Cortex of kidney (tissue), 1 donor: Measurements from ENCODE around the gene BRMS1L.
"Not testable (repeated sequence)": the region's sequence is repeated elsewhere in the genome, so short reads cannot be mapped to it uniquely, and the experiment has no call there.

ENCODE experiments used
- DNase-seq: peaks from one replicate; lab custom pipeline; 2025; lab: John Stamatoyannopoulos, UW

The BRMS1L gene, protein sequence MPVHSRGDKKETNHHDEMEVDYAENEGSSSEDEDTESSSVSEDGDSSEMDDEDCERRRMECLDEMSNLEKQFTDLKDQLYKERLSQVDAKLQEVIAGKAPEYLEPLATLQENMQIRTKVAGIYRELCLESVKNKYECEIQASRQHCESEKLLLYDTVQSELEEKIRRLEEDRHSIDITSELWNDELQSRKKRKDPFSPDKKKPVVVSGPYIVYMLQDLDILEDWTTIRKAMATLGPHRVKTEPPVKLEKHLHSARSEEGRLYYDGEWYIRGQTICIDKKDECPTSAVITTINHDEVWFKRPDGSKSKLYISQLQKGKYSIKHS

DNA sequence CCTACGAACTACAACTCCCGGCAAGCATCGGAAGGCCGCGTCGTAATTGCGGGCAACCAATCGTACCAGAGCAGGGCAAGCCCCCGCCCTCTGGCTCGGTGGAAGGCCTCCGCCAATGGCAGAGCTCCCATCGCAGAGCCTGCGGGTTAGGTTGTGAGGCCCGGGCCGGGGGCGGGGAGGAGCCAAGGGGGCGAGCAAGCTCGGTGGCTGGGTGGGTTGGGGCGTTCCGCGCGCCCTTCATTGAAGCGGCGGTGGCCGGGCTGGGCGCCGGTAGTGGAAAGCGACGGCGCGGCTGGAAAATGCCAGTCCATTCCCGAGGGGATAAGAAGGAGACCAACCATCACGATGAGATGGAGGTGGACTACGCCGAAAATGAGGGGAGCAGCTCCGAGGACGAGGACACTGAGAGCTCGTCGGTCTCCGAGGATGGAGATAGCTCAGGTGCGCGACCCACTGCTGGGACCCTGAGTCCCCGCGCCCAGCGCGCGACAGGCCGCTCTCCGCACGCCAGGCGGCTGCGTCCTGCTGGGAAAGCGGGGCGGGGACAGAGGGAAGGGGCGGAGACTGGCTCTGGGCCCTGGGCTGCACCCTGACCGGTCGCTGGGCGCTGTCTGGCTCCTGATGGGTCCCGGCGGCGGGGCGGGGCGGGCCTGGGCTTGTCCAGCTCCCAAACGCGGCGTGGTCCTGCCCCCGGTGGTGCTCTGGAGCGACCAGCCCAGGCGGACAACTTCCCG lies at the start of gene BRMS1L:
TSS of gene BRMS1L (plus strand) at position 121 of the 734 bp plus-strand sequence. CDS start at position 300, 179 bp downstream.
- DNase-seq = peak; percentile 26

DNA sequence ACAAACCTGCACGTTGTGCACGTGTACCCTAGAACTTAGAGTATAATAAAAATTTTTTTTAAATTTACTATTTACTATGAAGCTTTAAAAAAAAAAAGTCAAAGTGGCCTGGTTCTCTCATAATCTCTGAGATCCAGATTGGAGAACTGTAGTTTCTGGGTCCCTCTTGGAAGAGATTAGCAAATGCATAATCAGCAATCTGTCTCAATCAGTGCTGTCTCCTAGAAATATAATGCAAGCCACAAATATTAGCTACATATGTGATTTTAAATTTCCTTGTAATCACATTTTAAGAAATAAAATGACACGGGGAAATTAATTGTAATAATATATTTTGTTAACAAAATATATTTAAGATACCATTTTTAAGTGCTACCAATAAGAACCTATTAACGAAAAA lies 49.3 kb upstream of the BRMS1L start:
- no peak for DNase-seq

DNA sequence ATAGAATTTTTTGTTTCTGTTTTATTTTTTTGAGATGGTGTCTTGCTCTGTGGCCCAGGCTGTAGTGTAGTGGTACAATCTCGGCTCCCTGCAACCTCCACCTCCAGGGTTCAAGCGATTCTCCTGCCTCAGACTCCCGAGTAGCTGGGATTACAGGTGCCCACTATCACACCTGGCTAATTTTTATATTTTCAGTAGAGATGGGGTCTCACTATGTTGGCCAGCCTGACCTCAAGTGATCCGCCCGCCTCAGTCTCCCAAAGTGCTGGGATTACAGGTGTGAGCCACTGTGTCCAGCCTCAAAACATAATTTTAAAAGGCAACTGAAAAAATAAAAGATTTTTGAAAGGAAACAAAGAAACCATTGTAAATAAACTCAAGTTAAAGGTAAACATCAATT lies 48.6 kb upstream of the BRMS1L start:
- DNase-seq = not testable (repeated sequence)

DNA sequence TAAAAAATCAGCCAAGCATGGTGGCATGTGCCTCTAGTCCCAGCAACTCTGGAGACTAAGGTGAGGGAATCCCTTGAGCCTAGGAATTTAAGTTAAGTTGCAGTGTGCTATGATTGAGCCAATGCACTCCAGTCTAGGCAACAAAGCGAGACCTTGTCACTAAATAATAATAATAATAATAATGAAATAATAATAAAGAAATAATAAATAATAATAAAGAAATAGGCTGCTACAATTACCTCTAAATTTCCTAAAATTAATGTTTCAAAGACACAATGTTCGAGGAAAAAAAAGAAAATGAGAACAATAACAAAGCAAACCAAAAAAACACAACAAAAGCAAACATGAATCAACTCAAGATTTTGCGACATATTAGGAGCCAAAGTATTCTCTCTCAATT lies 46.8 kb upstream of the BRMS1L start:
- no peak for DNase-seq

DNA sequence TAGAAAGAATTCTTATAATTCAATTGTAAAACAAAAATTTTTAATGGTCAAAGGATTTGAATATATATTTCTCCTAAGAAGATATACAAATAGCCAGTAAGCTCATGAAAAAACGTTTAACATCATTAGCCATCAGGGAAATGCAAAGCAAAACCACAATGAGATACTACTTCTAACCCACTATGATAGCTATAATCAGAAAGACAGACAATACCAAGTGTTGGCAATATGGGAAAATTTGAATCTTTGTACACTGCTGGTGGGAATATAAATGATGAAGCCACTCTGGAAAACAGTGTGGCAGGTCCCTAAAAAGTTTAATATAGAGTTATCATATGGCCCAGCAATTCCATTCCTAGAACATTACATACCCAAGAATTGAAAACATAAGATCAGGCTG lies 42.4 kb upstream of the BRMS1L start:
- no peak for DNase-seq

DNA sequence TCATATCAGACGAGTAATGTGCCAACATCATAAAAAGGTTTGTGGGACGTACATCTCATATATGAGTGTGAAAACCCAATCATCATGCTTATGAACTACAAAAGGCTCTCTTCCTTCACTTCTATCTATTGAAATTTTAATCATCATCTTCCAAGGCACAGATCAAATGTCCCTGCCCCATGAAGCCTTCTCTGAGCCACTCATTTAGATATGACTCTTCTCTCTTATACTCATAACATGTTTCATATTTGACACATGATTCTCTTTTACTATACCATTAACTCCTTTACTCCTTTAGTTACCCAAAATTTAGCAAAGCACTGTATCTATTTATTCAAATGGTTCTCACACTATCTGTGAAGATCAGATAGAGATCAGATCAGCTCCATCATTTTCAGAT lies 39.3 kb upstream of the BRMS1L start:
- DNase-seq = no peak

DNA sequence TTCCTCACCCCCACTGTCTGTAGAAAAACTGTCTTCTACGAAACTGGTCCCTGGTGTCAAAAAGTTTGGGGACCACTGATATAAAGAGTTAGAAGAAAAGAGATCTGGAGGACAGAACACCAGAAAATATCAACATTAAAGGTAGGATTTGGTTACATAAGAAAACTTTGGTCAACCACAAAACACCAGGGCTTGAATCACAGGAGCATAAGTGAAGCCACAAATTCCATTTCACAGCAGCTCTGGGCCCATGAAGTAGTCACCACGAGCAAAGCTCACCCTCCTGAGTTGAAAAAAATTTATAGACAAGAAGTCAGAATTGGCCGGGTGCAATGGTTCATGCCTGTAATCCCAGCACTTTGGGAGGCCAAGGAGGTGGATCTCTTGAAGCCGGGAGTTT lies 36.5 kb upstream of the BRMS1L start:
- DNase-seq = no peak

DNA sequence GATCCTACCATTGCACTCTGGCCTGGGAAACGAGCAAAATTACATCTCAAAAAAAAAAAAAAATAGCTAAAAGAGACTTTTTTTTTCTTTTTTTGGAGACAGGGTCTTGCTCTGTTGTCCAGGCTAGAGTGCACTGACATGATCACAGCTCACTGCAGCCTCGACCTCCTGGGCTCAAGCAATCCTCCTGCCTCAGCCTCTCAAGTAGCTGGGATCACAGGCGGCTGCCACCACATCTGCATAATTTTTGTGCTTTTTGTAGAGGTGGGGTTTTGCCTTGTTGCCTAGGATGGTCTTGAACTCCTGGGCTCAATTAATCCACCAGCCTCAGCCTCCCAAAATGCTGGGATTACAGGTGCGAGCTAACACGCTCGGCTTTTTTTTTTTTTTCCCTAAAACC lies 28.3 kb upstream of the BRMS1L start:
- DNase-seq = no peak

DNA sequence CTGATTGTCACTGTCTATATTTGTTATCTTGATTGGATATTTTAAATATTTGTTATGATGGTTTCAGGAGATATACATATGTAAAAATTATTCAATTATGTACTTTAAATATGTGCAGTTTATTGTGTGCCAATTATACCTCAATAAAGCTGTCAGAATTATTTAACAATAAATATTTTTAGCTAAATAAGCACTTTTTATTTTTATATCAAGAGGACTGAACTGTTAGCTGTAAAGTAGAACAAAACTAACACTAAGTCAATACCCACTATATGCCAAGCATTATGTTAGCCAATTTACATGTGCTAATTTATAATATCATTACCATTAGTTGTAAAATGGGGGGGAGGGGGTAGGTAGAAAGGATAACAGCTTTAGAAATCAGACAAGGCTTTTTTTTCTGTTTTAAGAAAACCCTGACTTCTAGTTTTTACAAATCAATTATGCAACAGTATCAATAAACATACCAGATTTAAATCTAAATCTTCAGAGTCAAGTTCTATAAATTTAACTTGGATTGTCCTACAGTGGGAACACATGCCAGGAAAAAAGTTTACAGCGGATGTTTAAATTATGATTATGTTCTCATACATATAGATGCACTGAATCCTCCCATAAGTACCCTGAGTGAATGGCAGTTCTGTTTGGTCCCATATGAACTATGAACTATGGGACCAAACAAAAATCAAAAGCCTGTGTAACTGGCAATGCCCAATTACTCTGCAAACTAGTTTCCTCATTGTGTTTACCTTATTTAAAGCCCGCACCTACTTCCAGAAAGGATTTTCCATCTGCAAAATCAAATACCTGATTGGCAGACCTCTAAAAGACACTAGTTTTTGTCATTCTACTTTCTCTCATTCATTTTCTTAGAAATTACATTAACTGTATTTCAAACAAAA lies 19.9 kb upstream of the BRMS1L start:
- DNase-seq = no peak

DNA sequence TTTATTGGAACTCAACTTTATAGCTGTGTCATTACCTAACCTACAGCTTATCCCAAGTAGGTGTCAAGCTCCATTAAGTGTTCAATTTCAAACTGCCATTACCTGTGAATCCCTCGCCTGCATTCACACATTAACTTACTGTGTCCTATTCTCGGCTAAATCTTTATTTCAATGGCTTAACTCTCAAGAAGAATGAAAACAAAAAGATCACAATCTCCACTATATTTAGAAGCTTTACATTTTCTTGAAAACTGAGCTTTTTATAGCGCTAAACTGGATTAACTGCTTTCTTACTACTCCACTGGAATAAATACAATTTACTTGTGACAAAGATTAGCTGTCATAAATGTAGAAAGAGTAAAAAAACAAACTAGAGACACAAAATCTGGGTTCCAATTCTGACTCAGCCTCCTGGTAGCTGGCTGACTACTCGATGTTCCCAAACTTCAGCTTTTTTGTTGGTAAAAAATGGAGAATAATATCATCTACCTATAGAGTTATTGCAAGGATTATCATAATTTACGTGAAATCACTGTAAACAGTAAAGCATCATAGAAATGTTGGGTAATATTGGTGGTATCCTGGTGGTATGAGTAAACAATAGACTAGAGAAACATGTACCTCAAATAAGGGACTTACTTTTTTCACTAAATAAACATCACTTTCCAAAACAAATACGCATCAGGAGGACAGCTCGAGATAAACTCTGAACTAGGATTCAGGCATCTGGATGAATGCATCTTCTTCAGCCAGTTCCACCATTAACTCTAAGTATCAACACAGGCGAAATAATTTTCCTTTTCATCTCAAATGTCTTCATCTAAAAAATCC lies 18.8 kb upstream of the BRMS1L start:
- DNase-seq = no peak

DNA sequence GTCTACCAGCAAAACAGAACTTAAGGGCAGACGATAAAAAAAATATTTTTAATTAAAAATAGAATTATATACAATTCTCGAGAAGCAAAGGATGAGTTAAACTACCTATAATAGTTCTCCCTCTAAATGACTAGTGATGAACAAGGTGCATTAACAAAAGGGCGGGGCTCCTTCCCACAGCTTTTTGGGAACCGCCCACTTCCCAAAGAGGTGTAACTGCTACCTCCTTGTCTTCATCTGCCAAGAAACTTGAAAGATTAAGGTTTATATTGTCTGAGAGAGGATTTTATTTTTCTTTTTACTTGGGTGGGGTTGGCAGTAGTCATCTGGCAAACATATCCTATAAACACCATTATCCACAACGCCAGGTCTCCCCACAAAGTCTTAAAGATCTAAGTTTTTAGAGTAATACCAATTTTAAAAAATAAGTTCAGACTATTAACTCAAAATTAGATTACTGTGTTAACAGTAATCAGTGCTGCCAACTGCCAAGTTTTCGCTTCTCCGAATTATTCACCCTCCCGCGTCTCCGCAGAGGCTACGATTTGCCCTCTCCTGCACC lies 18.0 kb upstream of the BRMS1L start:
- no peak for DNase-seq

DNA sequence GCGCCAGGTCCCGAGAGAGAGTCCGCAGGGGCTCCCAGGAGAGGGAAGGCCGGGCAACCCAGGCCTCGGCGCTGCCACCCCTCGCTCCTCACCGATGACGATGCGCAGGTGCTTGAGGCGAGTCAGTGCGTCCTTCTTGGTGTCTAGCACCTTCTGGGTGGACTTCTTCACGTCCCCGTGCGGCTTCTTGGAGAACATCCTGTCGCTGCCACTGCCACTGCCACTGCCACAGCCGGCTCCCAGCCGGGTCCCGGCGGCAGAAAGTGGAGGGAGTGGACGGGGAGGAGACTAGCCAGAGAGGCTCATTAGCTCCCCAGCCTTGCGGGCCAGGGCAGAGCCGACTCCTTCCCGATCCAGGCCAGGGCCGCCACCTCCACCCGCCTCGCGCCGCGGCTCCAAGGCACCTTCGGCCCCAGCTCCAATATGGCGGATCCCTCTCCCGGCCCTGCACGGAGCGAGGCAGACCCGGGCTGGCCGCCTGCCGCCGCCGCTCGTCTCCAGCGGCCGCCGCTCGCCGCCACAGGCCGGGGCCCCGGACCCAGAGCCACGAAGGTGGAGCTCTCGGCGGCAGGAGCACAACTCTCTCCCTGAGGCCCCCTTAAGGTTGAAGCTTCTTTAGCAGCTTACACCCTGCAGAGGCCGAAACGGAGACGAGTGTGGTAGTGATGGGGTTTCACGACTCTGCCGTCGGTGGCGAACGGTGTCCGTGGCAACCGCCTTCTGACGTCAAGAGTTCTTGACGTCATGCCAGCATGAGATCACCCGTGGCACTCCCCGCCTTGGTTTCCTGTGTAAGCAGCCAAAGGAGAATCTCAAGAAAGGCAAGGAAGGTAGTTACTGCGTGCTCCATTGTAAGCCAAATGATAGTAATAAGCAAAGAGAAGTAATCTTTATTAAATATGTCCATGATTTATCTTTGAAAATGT lies 17.2 kb upstream of the BRMS1L start, which contains the start of gene RALGAPA1:
TSS of gene RALGAPA1 (minus strand) at position 658 of the 926 bp plus-strand sequence. CDS start at position 198, 460 bp downstream.
- DNase-seq = peak; percentile 35

DNA sequence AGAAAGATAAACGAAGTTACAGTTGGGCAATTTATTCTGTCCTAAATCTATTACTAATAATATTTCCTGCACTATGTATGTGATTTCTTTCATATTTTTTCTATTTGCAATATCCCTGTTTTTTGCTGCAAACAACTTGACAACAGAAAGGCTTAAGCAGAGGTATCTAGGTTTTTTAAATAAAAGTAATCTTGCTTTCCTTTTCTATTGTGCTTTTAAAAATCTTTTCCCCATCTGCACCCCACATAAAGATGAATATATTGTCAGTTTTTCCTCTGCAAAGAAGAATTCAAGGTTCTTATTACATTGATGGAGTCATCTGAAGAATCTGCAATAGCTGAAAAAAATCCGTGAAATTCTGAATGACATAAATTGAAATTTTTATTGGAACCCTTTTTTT lies 16.5 kb upstream of the BRMS1L start:
- no peak for DNase-seq

DNA sequence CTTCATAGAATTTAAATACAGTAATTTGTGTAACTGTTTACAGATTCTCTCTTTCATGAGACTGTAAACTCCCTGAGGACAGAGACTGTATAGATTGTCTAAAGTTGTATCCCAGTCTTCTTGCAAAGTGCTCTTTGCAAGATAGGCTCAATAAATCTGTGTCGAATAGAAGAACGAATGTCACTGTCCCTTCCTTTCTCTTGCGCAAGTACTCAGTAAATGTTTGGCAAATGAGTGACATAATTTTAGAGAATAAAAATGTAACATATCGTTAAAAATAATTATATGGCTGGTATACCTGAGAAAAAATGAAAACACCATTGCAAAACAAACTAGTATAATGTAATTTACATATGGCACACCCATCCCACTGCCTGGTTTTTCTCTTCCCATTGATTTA lies 15.2 kb upstream of the BRMS1L start:
- no peak for DNase-seq

DNA sequence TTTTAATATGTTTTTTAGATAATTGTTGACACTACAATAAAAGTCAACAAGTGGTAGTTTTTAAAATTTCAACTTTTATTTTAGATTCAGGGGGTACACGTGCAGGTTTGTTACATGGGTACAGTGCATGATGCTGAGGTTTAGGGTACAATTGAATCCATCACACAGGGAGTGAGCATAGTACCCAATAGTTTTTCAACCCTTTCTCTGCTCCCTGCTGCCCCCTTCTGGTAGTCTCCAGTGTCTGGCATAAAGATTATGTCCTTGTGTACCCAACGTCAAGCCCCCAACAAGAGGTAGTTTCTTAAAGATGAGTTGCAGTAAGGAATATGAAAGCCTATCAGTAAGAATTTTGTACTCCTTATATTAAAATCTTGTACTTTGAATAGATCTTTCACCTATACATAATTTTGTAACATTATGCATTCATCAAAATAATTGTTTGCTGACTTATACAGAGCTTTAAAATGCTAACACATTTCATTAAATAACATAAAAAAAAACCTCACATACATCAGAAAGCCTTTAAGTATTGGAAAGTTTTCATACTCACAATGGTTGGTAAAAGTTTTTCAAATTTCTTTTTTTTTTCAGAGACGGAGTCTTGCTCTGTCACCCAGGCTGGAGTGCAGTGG lies 11.7 kb upstream of the BRMS1L start:
- no peak for DNase-seq

DNA sequence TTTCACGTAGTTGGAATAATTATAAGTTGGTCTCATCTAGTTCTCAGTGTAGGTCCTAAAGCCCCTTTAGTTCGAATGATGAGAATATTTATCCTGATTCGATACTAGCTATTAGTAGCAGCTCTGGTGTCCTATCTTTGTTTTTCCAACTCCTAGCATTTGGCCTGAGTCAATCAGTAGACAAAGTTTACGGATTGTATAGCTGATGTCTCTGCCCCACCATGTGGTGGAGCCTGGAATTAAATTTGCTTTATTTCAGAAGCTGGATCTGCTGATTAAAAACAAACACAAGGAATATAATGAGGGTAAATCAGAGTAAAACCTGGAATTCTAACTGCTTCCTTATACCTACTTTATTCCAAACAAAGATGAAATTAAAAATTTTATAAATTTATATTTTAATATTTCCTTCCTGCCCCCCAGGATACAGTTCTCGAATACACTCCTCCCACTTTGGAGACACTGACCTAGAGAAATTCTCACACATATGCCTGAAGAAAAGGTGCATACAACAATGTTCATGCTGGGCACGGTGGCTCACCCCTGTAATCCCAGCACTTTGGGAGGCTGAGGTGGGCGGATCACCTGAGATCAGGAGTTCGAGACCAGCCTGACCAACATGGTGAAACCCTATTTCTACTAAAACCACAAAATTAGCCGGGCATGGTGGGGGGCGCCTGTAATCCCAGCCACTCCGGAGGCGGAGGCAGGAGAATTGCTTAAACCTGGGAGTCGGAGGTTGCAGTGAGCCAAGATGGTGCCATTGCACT lies 7.6 kb upstream of the BRMS1L start:
- DNase-seq = no peak

DNA sequence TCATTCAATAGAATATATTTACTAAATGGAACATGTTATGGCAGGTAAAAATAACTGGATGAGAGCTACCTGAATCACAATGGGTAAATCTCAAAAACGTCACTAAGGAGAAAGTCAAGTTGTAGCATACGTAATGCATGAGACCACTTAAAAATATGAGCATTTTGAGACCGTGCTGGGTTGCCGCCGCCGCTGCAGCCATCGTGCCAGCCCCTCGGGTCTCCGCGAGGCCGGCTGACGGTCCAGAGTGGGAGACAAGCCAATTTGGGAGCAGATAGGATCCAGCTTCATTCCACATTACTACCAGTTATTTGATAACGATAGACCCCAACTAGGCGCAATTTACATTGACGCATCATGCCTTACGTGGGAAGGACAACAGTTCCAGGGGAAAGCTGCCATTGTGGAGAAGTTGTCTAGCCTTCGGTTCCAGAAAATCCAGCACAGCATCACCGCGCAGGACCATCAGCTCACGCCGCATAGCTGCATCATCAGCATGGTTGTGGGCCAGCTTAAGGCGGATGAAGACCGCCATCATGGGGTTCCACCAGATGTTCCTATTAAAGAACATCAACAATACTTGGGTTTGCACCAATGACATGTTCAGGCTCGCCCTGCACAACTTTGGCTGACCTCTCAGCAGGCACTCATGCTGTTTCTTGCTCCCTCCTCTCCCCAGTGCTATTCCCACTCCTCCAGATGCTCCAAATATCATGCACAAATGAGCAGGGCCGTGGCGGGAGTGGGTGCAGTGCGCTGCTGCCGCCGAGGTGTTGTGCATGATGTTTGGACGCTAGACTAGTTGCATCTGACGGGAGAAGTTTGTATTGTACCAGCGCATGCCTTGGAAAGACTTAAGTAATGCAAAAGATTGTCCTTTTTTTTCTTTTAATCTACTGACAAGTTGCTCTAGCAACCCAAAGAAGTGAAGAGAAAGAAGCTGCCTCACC lies 6.3 kb upstream of the BRMS1L start:
- DNase-seq = no peak
